Skeletal muscle cell (primary cell): ENCODE data around the gene PARD3B.

Source experiments
- DNase-seq: peaks from one replicate; pipeline ENCODE4 v3.0.0-alpha.2; 2010; ENCODE audit warnings: low read depth
- H3K4me3 ChIP-seq: 2 replicates; pipeline ENCODE4 v1.5.1; 2011; ENCODE audit warnings: low read depth, mild to moderate bottlenecking, control low read depth, low read length, moderate library complexity

Gene PARD3B

GRCh38 chr2:205128726-205129125 is 583.5 kb downstream of the PARD3B start:
- H3K4me3 ChIP-seq: no peak overlapping the region
- no peak for DNase-seq

GRCh38 chr2:205129531-205129930 is 584.3 kb downstream of the PARD3B start:
- no peak overlapping the region for H3K4me3 ChIP-seq
- no peak for DNase-seq

- DNase-seq: no peak
- no peak overlapping the region for H3K4me3 ChIP-seq
Observed at GRCh38 chr2:205130111-205130829, 585.0 kb downstream of the PARD3B start.

GRCh38 chr2:205133544-205133943 is 588.3 kb downstream of the PARD3B start:
- no peak overlapping the region for H3K4me3 ChIP-seq
- DNase-seq: peak; percentile 9

GRCh38 chr2:205138735-205139134 is 593.5 kb downstream of the PARD3B start:
- no peak overlapping the region for H3K4me3 ChIP-seq
- no peak for DNase-seq

DNA sequence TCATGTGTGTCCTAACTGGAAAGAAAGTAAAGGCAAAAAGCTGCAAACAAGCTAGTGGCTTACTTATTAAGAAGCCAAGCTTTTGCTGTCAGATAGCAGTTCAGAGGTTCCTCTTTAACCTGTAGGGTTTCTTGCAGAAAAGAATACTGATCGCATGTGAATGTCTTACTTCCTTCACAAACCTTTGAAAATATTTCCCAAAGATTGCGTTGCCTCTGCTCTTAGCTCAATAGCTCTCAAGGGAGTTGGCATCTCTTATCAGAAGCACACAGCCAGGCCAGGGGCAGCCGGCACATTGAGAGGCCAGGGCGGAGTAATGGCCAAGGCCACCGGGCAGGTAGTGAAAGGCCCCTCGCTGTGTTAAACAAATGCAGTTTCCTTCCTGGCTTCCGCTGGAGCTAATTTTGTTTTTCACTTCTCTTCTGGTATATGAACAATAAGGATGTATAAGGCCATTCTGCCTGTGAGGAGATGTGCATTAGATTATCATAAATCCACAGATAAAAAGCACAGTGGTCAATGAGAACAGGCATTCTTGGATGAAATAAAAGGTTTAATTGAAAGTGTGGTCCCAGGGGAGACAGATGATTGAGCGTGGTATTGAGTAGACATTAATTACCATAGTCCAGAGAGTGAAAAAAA is 594.7 kb downstream of the PARD3B start:
- no peak for DNase-seq
- H3K4me3 ChIP-seq: no peak overlapping the region

DNA sequence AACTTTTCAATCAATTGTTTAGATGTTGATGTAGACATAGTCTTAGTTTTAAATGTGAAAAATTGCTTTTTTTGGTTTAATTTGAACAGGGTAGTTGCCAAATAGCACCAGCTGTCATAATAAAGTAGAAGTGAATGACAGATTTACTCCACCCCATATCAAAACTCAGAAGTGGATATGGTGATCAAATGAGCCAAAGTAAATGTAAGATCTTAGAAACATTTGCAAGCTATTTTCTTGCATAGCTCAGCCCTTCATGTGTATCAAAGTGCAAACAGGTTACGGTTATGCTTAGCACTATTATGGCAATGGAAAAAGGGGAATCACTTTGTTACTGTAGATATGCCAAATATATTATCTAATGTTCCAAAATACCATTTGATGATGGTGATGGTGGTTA is 596.1 kb downstream of the PARD3B start:
- no peak overlapping the region for H3K4me3 ChIP-seq
- no peak for DNase-seq

- H3K4me3 ChIP-seq: no peak overlapping the region
- no peak for DNase-seq
Observed at GRCh38 chr2:205145888-205146287, 600.6 kb downstream of the PARD3B start.

- H3K4me3 ChIP-seq: no peak overlapping the region
- DNase-seq: peak; percentile 40
Observed at GRCh38 chr2:205148755-205149154, 603.5 kb downstream of the PARD3B start.

DNA sequence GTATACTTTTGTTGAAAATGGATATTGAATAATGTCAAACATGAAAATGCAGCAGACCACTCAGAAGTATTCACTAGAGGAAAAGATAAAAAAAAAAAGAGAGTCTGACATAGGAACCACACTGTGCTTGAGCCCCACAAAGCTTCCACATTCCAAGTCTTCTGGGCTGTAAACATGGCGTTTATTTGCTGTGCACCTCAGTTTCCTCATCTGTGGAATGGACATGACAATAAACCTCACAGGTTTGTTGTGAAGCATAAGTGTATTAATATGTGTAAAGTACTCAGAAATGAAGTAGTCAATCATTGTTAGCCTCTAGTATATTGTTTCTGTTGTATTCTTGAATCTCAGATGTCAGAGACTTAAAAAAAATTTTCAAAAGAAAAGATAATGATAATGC is 611.2 kb downstream of the PARD3B start:
- no peak for DNase-seq

DNA sequence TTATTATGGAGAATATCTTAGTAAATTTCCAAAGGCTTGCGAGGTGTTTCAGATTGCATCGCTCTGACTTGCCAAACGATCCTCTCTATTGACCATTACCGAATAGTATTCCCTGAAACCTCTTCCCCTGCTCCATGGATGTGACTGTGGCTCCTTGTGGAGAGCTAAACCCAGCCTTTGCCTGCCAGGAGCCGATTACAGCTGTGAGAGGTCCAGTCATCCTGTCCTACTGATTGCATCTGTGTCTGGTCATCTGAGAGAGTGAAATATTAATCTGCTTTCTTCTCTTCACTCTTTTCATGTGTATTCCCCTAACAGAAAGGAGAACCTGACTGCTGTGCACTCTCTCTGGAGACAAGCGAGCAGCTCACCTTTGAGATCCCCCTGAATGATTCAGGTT is 613.1 kb downstream of the PARD3B start:
- DNase-seq: no peak
- H3K4me3 ChIP-seq: no peak overlapping the region

More for the DNA sequence above, 611.2 kb downstream of the PARD3B start:
- no peak overlapping the region for H3K4me3 ChIP-seq

DNA sequence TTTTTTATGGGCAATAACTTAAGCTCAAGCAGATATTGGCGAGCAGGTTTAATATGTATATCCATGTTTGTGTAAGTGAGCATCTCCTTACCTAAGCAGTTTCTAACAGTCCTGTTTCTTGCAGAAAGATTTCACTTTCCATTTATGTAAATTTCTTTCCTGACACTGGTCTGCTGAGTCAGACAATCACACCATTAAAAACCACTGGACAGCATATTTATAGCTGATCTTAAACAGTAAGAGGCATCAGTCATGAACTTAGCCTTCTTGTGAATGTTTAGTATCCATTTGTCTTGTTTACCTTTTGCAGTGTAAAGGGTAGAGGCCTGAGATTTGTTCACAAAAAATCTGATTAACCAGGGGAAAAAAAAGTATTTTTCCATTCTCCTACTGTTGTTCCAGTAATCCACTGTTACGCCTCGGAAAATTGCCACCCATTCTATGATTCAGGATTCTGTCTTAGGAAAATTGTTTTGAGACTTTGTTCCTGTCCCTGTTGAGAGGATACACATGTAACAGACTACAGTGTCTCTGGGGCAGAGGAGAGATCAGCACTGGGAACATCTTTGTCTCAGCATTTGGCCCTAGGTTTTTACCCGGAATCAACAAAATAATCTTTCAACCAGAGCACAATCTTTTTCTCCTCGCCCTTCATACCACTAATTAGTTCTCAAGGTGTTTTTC is 616.0 kb downstream of the PARD3B start:
- DNase-seq: peak; percentile 10
- no peak overlapping the region for H3K4me3 ChIP-seq

GRCh38 chr2:205166745-205167144 is 621.5 kb downstream of the PARD3B start:
- H3K4me3 ChIP-seq: no peak overlapping the region
- DNase-seq: peak; percentile 19

GRCh38 chr2:205169012-205169411 is 623.7 kb downstream of the PARD3B start:
- DNase-seq: no peak
- no peak overlapping the region for H3K4me3 ChIP-seq

DNA sequence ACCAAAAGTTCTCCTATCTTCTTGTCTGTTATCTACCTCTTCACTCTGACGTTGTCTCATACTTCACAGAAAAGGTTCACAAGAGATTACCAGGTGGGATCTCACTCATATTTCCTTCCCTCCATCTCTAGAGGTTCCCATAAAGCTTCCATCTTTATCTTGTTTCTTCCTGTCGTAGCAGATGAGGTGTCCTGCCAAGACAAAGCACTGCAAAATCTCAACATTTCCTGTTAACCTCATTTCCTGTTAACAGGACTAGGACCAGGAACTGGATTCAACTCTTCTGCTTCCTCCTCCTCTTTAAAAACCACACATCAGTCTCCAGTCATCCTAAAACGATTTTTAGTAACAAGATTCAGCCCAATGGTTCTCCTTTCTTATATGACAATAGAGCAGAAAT is 624.2 kb downstream of the PARD3B start:
- no peak overlapping the region for H3K4me3 ChIP-seq
- DNase-seq: no peak

DNA sequence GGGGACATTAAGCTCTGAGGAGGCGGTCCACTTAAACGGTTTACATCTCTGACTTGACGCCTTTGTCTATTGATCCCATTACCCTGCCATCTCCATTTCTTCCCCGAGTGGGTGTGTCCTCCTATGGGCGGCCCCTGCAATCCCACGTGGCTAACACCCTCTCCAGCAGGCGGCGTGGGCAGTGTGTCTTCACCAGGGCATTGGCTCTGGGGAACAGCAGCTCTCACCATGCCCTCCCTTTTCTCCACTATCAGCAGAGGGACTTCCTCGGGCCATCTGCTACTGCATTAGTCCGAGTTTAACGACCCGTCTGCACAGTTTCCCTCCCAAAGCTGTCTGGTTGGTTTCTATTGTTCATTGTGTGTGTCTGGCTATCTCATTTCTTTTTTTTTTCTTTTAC is 625.1 kb downstream of the PARD3B start:
- no peak overlapping the region for H3K4me3 ChIP-seq
- DNase-seq: no peak

DNA sequence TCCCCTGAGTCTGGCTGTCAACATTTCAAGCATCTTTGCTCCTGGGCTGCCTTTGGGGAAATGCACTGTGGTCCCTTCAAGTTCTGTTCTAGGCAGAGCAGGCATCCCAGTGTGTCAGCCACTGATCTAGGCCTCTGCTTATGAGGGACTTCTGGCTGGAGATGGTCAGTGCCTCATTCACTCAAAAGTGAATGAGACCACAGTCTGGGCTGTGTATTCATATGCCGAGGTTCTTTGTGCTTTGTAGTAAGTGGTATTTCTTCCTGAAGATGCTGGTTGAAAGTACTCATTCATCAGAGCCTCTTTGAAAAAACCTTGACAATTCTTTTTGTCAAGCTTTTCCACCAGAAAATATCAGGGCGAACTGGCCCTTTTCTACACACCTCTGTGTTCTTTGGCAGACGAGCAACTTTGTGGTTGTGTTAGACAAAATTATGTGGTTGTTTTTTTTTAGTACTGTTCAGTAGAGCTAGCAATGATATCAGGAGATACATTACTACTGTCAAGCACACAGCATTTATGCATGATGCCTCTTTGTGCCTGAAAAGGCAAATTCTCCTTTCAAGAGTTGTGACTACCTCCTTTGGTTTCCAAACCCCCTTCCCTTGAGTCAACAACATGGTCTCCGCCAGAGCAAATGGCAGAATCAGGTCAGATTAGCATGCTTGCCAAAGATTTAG is 626.1 kb downstream of the PARD3B start:
- DNase-seq: no peak
- H3K4me3 ChIP-seq: no peak overlapping the region

GRCh38 chr2:205175831-205176230 is 630.6 kb downstream of the PARD3B start:
- no peak for DNase-seq

GRCh38 chr2:205176546-205176945 is 631.3 kb downstream of the PARD3B start:
- no peak for DNase-seq
- no peak overlapping the region for H3K4me3 ChIP-seq

More at GRCh38 chr2:205175831-205176230, 630.6 kb downstream of the PARD3B start:
- no peak overlapping the region for H3K4me3 ChIP-seq

GRCh38 chr2:205177546-205177945 is 632.3 kb downstream of the PARD3B start:
- DNase-seq: no peak
- H3K4me3 ChIP-seq: no peak overlapping the region
